Right kidney (tissue), 1 donor: ENCODE results near the gene C3orf33.

Experiments
- DNase-seq: peaks from one replicate; pipeline ENCODE4 v3.0.0-alpha.2; 2016

Gene C3orf33

GRCh38 chr3:155790272-155790925, 15.7 kb downstream of the C3orf33 start:
- DNase-seq: no peak

- DNase-seq: no peak
Measured at GRCh38 chr3:155785662-155786295, 20.3 kb downstream of the C3orf33 start.

- no peak for DNase-seq
Measured at GRCh38 chr3:155782390-155782953, 23.6 kb downstream of the C3orf33 start.

GRCh38 chr3:155780291-155780690, 25.8 kb downstream of the C3orf33 start:
- no peak for DNase-seq

- DNase-seq: no peak
Measured at GRCh38 chr3:155778462-155778861, 27.6 kb downstream of the C3orf33 start.

GRCh38 chr3:155772801-155773200, 33.3 kb downstream of the C3orf33 start:
- no peak for DNase-seq

- DNase-seq: no peak
Measured at GRCh38 chr3:155771126-155771525, 35.0 kb downstream of the C3orf33 start.

- no peak for DNase-seq
Measured at GRCh38 chr3:155766206-155766605, 39.9 kb downstream of the C3orf33 start.

- no peak for DNase-seq
Measured at GRCh38 chr3:155763870-155764463, 42.1 kb downstream of the C3orf33 start.

- no peak for DNase-seq
Measured at GRCh38 chr3:155760653-155761052, 45.4 kb downstream of the C3orf33 start.

GRCh38 chr3:155757577-155757976, 48.5 kb downstream of the C3orf33 start:
- no peak for DNase-seq

- DNase-seq: no peak
Measured at GRCh38 chr3:155753038-155753639, 52.9 kb downstream of the C3orf33 start.

GRCh38 chr3:155748611-155749365, 57.3 kb downstream of the C3orf33 start:
- DNase-seq: no peak

- no peak for DNase-seq
Measured at GRCh38 chr3:155747946-155748290, 58.2 kb downstream of the C3orf33 start.

GRCh38 chr3:155747286-155747945, 58.7 kb downstream of the C3orf33 start:
- DNase-seq: no peak

- no peak for DNase-seq
Measured at GRCh38 chr3:155746703-155747102, 59.4 kb downstream of the C3orf33 start.

GRCh38 chr3:155745795-155746550, 60.1 kb downstream of the C3orf33 start:
- peak; percentile 63 for DNase-seq

- peak; percentile 83 for DNase-seq
Measured at GRCh38 chr3:155744626-155745324, 61.3 kb downstream of the C3orf33 start, which contains the start of gene PLCH1. TSS of gene PLCH1 (minus strand) at chr3:155745071. CDS start at chr3:155704224, 40,847 bp downstream.

- DNase-seq: peak; percentile 86
Measured at GRCh38 chr3:155744010-155744625, 62.0 kb downstream of the C3orf33 start.

GRCh38 chr3:155743606-155744005, 62.5 kb downstream of the C3orf33 start:
- DNase-seq: peak; percentile 41
